Stimulated activated CD8-positive, alpha-beta memory T cell treated with anti-CD3 and anti-CD28 coated beads, Interleukin-2, amount 100 ng/mL, for 48 hours (primary cell): ENCODE measurements around the gene GMCL1.

Experiments used
- DNase-seq, 2 donors: peaks; one replicate each; pipeline ENCODE4 v3.0.0-alpha.2; 2020; ENCODE audit warnings: low read depth in 2 of 2

Gene GMCL1

DNA sequence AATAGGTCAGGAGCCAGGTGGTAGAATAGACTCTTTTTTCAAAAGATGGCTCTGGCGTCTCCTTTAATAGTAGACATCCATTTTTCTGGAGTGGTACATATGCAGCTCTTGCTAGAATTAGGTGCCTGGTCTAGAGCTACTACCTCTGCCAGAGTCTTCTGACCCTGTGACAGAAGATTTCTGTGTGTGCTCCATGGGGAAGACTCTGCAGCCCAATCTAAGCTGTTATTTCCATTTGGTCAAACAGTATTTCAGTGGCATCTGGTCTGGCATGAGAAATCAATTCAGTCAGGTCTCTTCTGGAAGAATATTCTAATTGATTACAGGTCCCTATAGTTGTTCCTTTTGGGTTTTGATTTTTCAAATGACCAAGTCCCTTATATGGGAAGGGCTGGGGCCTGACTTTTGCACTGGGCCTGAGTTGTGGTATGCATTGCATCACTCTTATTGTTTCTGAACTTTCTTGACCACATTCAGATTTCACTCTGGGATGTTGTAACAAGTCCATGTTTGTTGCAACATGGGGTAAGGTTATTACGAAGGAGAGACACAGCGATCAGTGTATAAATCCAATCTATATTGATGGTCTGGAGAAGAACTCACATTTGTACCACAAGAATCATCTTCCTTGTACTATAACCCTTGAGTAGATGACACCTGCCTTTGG, 97.5 kb downstream of the GMCL1 start:
- DNase-seq: no peak
